HG02970 (cell line): ENCODE results near the gene STX11.
"Not testable (repeated sequence)": the region's sequence is repeated elsewhere in the genome, so short reads cannot be mapped to it uniquely, and the experiment has no call there.

Experiments used
- ATAC-seq: cut with Tn5 transposase; IDR thresholded peaks from one replicate; pipeline ENCODE4 v1.9.1; 2021; ENCODE audit warnings: mild to moderate bottlenecking, moderate library complexity, moderate number of reproducible peaks; ENCODE audit not compliant: unreplicated experiment, low FRiP score

STX11 gene

DNA sequence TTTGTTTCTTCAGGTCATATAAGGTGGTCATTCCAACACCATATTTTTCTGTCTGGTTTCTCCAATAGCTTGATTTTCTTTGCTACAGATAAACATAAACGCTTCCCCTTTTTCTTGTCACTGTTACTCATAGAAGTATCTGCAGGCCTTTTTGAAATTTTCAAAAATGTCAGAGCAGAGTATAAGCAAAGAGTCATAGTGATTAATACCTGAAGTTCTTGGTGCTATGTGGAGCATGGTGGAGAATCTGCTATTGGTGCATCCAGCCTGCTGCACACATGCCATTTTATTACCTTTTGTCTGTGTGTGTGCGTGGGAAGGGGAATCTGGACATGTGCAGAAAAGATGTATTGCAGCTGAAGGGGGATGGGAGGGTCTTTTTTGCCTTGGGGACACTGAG is 19.7 kb downstream of the STX11 start:
- ATAC-seq: no peak

DNA sequence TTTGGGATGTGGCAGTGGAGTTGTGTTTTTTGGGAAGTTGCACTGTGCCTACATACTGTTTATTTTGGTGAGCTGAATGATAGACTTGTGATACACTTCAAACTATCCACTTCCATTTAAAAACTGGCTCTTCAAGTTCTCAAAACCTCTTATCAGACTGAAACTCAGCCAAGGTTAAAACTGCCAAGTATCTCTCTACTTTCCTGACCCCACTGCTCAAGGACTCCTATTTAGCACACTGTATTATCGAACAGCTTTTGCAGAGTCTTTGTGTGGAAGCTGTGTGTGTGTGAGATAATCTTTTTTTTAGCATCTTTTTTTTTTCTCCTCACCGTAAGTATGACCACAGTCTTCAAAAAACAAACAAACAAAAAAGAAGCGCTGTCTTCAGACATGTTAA is 21.1 kb downstream of the STX11 start:
- ATAC-seq: no peak

GRCh38 chr6:144174006-144174405 is 23.7 kb downstream of the STX11 start:
- ATAC-seq: no peak

DNA sequence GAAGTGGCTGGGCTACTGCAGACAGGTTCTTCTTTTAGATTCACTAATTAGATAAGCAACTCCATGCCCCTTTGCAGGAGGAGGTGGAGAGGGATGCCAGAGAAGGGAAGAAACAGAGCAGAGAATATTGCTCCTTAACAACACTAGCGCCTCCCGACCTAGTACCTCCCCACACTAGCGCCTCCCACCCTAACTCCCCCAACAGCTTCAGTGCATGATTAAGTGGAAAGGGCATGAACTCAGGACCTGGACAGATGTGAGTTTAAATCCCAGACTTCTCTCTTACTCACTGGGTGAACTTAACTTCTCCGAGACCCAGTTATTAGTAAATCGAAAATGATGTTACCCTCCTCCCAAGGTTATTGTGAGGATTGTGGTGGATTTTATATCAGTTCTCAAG is 25.7 kb downstream of the STX11 start:
- no peak for ATAC-seq

DNA sequence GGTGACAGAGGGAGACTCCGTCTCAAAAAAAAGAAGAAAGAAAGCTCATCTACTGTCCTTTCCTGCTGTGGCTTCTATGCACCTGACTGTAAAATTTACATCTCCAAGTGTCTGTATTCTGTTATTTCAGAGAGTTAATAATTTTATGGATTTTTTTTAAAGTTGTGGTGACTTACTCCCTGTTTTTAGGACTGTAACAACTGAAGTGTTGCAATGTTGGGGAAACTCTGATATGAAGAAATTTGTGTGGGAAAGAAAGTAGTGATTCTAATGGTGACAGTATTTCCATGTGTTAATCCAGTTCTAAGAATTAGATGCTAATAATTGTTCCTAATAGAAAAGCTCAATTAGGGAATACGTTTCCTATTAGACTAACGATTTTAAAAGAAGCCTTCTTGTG is 27.4 kb downstream of the STX11 start:
- no peak for ATAC-seq

GRCh38 chr6:144178323-144178722 is 28.0 kb downstream of the STX11 start:
- no peak for ATAC-seq

DNA sequence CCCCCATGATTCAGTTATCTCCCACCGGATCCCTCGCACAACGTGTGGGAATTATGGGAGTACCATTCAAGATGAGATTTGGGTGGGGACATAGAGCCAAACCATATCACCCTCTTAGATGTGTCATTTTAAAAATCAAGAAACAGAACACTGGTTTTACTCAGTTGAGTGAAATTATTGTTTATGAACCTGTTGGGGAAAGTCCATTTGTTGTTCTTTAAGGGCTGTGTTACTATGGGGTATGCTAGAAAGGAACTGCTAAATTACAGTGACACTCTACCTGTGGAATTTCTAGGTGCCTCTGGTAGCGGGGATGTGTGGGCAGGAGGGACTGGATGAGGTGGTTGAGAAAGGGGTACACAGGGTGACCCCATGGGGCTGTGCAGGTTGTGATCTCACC is 28.9 kb downstream of the STX11 start:
- no peak for ATAC-seq

DNA sequence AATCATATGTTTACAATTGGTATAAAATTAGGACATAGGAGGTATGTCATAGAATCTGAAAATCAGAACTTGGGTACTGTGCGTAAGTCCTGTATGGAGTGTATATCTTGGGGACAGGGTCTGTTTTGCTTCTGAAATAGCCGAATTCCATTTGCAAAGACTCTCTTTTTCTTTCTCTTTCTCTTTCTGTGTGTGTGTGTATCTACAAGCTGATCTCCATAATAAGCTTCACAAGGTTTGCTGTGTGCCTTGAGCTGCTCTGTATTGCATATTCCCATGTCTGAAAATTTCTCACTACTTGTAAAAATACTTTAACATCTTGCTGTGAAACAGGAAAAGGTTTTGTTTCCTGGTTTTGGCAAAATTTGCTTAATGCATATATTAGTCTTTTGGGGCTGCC is 29.5 kb downstream of the STX11 start:
- no peak for ATAC-seq

- ATAC-seq: not testable (repeated sequence)
These were observed 30.0 kb downstream of the STX11 start for GRCh38 chr6:144180354-144180753.

GRCh38 chr6:144181639-144182038 is 31.3 kb downstream of the STX11 start:
- no peak for ATAC-seq

DNA sequence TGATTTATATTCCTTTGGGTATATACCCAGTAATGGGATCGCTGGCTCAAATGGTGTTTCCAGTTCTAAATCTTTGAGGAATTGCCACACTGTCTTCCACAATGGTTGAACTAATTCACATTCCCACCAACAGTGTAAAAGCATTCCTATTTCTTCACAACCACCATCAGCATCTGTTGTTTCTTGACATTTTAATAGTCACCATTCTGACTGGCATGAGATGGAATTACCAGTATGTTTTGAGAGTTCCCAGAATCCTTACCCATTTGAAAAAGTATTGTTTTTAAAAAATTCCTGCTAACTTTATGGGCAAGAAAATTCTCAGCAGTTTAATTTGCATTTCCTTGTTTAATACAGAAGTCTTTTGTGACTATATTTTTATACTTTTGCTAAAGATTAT is 33.9 kb downstream of the STX11 start:
- not testable (repeated sequence) for ATAC-seq

DNA sequence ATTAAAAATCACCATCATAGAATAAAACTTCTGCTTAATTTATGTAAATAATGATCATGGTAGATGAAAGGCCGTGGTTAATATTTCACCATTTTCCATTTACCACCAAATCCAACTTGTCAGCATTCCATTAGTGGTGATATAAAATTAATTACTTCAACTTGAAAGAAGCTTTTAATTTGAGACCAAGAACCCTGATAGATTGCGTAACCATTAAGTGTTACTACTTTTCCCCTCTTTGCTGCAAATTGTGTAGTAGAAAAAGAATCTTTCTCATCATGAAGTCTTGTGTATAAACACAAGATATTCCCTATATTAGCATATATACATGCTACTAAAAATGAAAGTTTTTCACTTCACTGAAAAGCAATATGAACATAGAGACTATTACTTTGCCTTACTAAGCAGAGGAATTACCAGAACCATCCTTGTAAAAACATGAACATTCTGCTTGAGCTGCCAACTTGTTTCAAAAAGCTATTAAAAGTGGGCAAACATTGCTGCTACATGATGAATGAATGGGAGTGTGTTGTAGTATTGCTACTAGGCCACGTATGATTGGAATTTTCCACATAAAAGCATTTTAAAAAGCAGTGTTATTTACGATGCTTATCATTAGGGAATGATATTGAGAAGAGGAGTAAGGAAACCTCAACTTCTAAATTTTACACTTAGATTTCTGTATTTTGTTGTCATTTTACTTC is 35.0 kb downstream of the STX11 start:
- no peak for ATAC-seq

GRCh38 chr6:144186817-144187625 is 36.7 kb downstream of the STX11 start:
- no peak for ATAC-seq

- no peak for ATAC-seq
These were observed 39.0 kb downstream of the STX11 start for GRCh38 chr6:144189351-144189750.

GRCh38 chr6:144190080-144190479 is 39.8 kb downstream of the STX11 start:
- ATAC-seq: no peak

GRCh38 chr6:144190593-144190992 is 40.3 kb downstream of the STX11 start:
- ATAC-seq: no peak

DNA sequence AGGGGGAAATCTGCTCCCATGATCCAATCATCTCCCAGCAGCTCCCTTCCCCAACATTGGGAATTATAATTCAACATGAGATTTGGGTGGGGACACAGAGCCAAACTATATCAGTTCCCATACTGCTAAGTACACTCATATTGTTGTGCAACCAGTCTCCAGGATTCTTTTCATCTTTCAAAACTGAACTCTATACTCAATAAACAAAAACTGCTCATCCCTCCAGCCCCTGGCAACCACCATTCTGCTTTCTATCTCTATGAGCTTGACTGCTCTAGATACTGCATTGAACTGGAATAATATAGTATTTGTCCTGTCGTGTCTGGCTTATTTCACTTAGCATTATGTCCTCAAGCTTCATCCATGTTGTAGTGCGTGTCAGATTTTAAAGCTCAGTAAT is 42.9 kb downstream of the STX11 start:
- ATAC-seq: no peak

- ATAC-seq: no peak
These were observed 44.0 kb downstream of the STX11 start for GRCh38 chr6:144194293-144194810.

- no peak for ATAC-seq
These were observed 45.5 kb downstream of the STX11 start for GRCh38 chr6:144195671-144196270.

- ATAC-seq: no peak
These were observed 47.6 kb downstream of the STX11 start for GRCh38 chr6:144197919-144198318.

DNA sequence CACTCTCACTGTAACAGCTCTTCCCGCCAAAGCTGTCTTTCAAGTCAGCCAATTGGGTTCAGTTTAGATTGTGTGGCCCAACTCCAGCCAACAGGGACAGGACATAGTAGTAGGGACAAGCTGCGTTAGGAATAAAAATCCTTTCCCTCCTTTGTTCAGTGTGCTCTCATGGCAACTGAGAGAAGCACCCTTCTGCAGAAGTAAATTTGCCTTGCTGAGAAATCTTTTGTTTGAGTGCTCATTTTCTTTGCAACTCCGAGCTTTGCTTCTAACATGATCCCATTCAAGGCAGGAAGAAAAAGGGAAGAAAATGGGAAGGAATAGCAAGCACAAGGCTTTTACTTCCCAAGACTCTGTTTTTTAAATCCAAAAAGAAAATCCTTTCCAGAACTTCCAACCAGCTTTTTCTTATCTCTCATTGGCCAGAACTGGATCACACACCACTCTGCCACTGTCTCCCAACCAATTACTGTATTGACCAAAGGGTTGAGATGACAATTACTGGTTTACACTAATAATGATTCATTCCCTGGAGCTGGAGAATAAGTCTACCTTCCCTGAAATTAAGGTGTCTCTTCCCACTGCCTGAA is 52.7 kb downstream of the STX11 start:
- ATAC-seq: no peak
